Stimulated activated naive CD8-positive, alpha-beta T cell treated with anti-CD3 and anti-CD28 coated beads, Interleukin-15, Interleukin-2, amounts not matched to agents 100 U/mL and 50 U/mL, for 24 hours (primary cell): Measurements from ENCODE around the gene TACC2.
"Not testable (repeated sequence)": the region's sequence is repeated elsewhere in the genome, so short reads cannot be mapped to it uniquely, and the experiment has no call there.

ENCODE experiments used
- ATAC-seq: fragments of 150-1000 bp; cut with Tn5 transposase; one replicate; pipeline ENCODE4 v1.10.0; 2021
- DNase-seq: peaks from one replicate; pipeline ENCODE4 v3.0.0; 2021

The TACC2 gene

DNA sequence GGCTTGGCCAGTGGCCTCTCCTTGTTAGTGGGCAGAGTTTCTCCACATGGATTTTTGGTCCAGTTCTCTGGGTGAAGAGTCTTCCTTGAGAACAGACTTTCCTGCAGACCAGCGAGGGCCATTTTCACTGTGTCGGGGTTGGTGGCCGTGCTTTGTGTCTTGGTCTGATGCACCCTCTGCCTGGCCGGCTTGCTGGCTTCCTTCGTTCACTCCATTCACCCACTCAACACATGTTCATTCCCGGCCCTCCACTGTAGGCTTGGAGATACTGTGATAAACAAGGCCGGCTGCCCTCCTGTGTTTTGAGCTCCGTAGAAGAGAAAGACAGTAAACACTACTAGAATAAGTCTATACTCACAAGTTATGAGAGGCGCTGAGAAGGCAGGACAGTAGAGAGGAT, 205.3 kb downstream of the TACC2 start:
- ATAC-seq (no peak), DNase-seq (no peak)

DNA sequence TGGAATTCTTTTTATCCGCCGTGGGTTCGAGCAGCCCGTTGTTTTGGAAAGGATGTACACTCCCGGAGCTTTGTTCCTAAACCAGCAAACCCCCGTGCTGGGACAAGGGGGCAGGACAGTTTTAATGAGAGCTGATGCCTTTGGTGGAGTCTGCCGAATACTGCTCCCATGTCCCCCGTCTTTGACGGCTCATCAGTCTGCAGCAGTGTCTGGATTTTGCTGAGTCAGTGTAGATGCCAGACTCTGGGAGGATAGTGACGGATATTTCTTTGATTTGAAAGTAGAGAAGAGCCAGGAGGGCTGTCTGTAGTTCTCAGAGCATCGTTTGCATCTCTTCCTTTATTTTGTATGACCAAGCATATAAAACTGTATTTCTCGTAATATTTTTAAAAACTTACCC, 207.3 kb downstream of the TACC2 start:
- no peak for ATAC-seq
- DNase-seq, result no peak

DNA sequence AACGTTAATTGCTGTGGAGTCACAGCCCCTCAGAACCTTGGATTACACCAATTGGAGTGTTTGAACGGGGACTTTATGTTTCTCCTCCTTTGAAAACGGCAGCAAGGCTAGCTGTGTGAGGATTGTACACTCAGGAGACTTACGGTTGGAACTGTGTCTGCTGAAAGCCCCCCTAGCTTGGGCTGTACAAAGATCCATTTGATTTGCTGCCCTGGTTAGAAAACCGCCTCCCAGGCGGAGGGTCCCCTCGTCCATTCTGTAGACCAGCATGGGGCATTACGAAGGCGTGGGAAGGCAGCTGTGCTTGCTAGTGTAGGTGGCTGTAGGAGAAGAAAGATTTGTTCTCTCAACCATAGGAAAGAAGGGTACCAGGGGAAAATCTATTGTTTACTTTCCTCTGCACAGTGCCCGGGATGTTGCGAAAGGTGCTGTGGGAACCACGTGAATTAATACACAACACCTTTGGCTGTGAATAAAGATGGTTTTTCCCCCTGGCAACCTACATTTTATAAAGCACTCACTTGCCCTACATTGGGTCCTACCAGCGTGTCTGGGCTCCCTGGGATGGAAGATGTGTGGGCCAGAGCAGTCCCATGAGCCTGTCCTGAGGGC, 208.8 kb downstream of the TACC2 start:
- DNase-seq (no peak), ATAC-seq (no peak)

DNA sequence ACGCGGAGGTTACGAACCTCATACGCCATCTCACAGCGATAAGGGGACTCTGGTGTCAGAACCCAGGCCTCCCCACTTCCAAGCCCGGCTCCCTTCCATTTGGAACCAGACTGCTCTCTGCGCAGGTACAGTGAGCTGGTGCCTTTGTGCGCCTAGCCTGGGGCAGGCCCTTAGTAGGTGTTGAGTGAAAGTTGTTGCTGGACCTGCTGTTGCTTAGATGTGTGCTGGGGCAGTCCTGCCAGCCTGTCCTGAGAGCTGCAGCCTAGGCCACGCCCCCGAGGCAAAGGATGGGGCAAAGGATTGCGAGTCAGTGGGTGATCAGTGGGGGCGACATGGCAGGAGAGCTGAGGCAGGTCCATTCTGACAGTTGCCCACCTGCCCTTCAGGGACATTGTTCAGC, 209.7 kb downstream of the TACC2 start:
- ATAC-seq (no peak), DNase-seq (no peak)

DNA sequence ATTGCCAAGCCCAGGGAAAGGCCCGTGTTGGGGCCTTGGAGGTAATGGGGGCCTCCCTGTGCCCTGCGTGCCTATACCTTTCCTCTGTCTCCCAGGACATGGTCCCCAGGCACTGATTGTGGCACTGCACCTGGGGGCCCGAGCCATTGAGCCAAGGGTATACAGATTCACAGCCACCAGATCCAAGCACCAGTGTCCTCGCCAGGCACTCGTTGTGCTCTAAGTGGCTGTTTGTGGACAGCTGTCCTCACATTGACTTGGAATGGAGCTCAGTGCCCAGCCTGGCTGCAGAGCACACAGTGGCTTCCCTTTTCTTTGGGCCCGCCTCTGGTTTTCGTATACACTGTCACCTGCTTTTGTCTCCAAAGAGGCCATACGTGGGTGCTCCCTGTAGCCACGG, 210.1 kb downstream of the TACC2 start:
- DNase-seq (no peak), ATAC-seq (no peak)

DNA sequence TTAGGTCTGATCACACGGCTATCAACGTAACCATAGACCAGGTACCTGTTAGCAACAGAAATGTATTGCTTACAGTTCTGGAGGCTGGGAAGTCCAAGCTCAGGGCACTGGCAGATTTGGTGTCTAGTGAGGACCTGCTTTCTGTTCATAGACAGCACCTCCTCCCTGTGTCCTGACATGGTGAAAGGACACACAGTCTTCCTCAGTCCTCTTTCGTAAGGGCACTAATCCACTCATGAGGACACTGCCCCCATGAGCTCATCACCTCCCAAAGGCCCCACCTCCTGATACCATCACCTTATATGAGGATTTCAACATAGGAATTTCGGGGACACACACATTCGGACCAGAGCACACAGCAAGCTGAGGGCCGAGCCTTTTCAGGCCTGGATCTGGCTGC, 210.7 kb downstream of the TACC2 start:
- DNase-seq (no peak), ATAC-seq (no peak)

DNA sequence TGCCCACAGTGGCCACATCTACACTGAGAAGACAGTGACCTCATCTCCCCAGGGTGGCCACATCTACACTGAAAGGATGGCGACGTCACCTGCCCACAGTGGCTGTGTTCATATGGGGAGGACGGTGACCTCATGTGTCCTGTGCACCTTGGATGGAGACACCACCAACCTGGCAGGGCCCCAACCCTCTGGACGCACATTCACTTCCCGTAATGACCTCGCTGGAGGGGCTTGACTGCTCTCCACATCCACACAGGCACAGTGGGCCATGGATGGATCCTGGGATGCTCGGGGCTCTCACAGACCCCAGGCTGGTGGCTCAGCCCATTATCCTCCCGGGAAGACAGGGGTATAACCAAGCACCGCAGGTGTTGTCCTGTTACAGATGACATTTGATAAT, 212.4 kb downstream of the TACC2 start:
- DNase-seq (no peak), ATAC-seq (no peak)

DNA sequence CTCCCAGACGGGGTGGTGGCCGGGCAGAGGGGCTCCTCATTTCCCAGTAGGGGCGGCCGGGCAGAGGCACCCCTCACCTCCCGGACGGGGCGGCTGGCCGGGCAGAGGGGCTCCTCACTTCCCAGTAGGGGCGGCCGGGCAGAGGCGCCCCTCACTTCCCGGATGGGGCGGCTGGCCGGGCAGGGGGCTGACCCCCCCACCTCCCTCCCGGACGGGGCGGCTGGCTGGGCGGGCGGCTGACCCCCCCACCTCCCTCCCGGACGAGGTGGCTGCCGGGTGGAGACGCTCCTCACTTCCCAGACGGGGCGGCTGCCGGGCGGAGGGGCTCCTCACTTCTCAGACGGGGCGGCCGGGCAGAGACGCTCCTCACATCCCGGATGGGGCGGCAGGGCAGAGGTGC, 214.2 kb downstream of the TACC2 start:
- not testable (repeated sequence) for DNase-seq, ATAC-seq

DNA sequence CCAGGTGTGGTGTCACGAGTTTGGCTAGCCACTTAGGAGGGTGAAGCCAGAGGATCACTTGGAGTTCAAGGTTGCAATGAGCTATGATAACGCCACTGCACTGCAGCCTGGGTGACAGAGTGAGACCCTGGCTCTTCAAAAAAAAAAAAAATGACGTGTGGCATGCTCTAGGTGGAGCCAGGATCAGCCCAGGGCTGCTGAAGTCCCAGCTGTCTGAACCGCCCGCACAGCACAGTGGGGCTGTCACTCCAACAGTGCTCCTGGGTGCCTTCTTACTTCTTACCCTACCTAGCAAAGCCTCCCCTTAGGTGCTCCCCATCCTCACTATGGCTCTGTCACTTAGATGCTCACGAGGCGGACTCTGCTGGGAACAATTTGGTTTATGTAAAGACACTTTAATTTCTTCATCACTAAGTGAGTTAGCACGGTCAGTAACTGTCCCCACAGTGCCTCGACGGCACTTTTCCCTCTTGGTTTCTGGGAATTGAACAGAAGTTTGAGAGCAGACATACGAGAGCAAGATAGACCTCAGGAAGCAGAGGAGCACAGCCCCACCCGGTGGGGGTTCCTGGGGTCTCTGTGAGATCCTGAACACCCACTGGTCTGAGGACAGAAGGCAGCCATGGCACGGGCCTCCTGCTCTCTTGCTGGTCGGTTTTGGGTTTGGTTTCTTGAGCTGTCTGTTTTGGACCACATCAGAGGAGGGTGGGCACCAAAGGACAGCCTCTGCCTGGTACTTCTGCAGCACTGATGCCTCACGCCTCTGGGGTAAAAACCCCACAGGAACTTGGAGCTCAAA, 215.9 kb downstream of the TACC2 start:
- ATAC-seq, result no peak
- no peak for DNase-seq

DNA sequence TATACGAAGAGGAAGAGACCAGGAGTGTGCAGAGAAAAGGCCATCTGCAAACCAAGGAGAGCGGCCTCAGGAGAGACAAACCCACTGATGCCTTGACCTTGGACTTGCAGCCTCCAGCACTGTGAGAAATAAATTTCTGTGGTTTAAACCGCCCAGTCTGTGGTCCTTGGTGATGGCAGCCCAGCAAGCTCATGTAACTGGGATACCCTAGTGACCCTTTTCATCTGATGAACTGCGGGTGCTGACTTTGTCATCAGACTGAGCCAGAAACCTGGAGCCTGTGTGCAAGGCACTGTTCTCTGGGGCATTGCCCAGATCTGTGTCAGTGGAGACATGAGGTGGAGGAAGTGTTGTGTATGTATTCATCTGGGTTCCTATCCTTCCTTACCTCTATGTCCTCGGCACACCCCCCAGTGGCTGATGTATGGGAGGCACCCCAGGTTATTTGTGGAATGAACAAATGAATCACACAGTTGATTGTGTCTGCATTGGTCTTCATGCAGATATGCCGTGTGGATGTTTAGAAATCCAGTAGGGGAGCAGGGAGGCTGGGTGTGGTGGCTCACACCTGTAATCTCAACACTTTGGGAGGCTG, 217.6 kb downstream of the TACC2 start:
- DNase-seq, result no peak
- ATAC-seq, result peak; percentile 9

DNA sequence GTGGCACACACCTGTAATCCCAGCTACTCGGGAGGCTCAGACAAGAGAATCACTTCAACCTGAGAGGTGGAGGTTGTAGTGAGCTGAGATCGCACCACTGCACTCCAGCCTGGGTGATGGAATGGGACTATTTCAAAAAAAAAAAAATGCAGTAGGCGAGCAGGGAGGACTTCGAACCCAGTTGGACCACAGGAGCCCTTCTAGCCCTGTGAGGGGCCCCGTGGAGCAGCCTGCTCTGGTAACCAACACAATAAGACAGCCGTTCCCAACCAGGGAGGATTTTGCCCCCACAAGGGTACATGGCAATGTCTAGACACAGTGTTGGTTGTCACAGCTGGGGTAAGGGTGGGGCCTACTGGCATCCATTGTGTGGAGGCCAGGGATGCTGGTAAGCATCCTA, 218.2 kb downstream of the TACC2 start:
- DNase-seq, result no peak
- ATAC-seq, result no peak

DNA sequence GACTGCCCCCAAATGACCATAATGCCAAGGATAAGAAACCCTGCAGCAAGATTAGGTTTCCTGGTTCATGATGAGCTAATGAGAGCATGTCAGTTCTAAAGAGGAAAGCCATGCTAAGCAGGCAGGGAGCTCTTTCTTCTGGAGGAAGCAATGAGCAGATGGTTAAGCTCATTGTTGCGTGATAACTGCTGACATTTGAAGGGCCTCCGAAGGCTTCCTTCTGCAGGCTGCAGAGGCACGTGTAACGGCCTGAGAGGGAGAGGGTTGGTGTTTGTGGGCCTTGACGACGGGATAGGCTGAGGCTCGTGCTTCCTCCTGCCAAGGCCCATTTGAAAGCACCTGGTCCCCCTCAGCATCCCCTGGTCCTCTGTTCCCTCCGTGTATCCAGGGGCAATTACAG, 218.6 kb downstream of the TACC2 start:
- ATAC-seq, result no peak
- no peak for DNase-seq

DNA sequence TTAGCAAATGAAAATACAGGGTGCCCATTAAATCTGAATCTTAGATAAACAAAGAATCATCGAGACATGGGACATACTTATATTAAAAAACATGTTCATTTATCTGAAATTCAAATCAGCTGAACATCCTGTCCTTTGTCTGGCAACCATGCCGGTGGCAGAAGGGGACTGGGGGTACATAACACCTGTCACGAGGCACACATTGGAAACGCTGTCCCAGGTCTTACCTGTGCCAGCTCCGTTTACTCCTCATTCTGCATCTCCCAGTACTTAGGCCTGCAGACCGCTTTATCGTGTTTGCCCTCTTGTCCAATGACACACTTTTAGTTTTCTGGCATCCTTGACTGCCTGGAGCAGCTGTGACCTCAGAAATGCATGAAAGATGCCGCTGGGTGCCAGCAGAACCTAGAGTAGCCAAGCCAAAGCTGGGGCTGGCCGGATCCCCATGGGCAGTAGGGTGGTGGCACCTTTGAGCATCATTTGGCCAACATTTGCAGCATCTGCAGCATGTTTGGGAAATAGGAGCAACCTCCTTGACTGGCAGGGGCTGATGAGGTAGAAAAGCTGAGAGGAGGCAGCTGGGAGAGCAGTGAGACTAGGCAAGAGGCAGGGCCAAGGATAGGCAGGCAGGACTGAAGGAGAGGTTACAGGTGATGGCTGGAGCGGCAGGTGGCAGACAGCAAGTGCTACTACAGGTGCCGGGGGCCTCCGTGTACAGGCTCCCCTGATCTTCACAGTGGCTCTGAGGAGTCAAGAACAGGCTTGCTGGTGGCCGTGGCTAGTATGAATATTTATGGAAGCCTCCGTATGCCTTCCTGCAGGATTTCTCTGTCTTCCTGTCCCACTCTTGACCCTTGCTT, 219.8 kb downstream of the TACC2 start:
- ATAC-seq (no peak), DNase-seq (no peak)

DNA sequence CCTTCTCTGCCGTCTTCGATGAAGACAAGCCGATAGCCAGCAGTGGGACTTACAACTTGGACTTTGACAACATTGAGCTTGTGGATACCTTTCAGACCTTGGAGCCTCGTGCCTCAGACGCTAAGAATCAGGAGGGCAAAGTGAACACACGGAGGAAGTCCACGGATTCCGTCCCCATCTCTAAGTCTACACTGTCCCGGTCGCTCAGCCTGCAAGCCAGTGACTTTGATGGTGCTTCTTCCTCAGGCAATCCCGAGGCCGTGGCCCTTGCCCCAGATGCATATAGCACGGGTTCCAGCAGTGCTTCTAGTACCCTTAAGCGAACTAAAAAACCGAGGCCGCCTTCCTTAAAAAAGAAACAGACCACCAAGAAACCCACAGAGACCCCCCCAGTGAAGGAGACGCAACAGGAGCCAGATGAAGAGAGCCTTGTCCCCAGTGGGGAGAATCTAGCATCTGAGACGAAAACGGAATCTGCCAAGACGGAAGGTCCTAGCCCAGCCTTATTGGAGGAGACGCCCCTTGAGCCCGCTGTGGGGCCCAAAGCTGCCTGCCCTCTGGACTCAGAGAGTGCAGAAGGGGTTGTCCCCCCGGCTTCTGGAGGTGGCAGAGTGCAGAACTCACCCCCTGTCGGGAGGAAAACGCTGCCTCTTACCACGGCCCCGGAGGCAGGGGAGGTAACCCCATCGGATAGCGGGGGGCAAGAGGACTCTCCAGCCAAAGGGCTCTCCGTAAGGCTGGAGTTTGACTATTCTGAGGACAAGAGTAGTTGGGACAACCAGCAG, 221.7 kb downstream of the TACC2 start:
- ATAC-seq, result no peak
- DNase-seq, result no peak

DNA sequence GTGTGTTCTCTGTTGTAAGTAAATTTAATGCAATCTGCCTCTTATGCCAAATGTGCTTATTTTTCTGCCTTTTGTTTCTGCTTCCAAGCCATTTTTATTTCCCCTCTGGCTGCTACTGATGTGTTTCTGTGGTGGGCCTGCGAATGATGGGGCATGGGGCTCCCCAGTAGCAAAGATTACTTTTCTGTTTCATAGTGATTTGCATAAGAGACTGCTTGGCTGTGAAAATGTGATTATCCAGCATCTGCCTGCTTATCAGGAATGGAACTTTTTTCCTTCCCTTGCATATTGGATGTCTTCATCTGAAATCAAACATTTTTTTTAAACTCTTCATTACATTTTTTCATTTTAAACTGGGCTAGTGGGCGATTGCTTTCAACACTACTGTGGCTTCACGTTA, 224.4 kb downstream of the TACC2 start:
- no peak for ATAC-seq
- no peak for DNase-seq

DNA sequence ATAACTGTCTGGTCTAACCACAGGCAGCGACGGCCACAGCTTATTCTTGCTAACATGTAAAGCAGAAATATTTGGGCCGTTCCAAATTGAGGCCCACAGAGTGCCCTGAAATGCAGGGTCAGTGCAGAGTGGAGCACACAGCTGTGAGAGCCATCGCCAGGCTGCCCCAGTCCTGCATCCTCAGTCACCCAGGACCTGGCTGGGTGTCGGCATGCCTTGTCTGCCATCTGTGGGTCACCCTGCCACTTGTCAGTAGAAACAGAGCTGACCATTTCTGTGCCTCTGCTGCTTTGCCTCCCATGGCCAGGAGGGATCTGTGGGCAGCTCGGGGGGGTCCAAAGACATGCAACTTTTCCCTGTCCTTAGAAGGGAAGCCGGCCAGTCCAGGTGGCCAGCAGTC, 224.8 kb downstream of the TACC2 start:
- DNase-seq, result no peak

DNA sequence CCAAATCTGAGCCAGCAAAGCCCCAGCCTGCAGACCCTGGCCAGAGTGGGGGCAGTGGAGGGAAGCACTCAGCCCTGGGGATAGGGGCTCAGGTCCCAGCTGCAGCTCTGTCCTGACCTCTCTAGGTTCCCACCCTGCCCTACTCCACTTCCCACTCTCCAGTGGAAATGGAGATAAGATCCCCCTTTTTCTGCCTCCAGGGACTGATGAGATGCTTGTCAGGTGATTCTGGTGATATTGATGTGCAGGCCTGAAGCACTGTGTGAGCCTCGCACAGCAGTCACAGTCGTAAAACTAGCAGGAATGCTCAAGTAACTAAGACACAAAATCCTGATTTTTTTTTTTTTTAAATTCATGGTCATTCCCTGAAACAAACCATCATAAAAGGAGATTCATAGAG, 227.1 kb downstream of the TACC2 start:
- DNase-seq (no peak), ATAC-seq (no peak)

More for the DNA sequence above, 224.8 kb downstream of the TACC2 start:
- ATAC-seq, result no peak

DNA sequence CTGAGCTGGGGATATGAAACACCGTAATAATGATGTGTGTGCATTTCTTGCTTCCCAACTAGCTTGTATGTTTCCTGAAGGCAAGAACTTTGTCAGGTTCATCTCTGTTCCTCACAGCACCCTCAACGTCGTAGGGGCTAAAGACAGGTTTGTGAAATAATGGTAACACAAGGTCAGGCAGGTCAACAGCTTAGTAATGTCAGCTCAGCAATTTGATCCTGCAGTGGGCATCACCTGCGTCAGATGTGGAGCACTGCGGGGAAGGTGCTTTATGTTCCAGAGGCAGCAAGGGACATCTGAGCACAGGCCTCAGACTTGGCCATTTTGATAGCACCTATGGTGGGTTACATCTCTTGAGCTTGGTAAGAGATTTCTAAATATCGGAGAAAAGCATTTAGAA, 230.4 kb downstream of the TACC2 start:
- DNase-seq (no peak), ATAC-seq (no peak)

DNA sequence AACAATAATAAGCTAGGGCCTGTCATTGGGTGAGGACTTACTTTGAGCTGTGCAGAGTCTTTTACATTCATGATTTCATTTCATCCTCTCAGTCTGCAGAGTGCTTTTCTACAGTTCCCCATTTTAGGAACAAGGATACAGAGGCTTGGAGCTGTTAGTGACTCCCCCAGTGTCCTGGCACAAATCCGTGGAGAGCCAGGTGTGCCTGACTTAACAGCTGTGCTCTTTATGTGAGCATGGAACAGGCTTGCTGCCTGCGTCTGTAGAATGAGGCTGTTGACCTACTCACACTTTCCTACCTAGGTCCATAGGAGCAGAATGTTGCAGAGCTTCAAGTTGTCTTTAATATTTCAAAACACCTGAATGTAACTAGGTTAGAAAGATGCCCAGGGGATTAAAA, 231.8 kb downstream of the TACC2 start:
- ATAC-seq (no peak), DNase-seq (no peak)

DNA sequence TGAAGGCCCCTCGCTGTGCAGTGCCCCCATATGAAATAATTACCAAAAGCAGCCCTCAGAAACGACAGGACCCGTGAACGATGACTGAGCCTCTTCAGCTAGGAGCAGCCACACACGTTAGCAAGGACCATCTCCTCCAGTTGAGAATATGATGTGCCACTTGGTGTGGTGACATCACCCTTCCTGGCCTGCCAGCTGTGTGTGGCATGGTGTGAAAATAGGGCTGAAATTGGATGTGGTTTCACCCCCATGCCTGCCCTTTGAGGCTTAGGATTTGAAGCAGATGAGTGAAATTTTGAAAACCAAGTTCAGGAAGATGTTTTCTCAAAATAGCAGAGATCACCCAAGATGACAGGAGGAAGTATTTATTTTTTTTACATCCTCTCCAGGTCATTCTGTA, 233.0 kb downstream of the TACC2 start:
- ATAC-seq (no peak), DNase-seq (no peak)

DNA sequence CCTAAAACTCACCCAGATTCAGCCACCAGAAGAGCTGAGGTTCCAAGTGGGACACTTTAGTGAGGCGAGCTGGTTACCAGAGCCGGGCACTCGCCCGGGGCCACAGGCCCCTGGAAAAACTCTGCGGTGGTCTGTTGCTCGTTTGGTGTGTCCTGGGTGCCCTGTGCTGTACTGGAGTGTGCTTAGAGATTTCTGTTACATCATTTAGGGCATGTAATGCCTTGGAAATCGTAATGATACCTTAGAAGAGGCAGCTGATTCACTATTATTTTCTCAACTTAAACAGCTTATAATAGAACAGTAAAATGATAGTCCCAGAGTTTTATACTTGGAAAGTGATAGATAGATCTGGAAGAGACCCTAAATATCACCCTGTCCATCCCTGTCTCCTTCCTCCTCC, 233.7 kb downstream of the TACC2 start:
- ATAC-seq, result no peak

DNA sequence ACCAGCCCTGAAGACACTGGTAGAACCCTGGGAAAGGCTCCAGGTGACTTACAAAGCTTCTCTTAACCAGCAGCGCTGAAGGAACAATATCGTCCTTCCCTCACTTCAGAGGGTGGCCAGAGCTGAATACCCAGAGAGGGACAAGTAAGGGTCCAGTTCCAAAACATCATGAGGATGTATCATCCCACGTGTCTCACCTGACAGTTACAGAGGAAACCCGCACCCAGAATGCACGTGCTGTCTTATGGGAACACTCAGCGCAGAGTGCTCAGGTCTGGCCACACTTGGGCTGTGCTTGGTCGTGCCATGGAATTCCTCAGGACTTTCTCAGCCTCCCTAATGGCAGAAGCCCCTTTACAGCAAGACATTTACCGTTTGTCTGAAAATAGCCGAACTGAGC, 235.2 kb downstream of the TACC2 start:
- ATAC-seq (no peak), DNase-seq (no peak)

More for the DNA sequence above, 233.7 kb downstream of the TACC2 start:
- DNase-seq, result no peak
